Neutrophil (primary cell): Measurements from ENCODE around the gene ADCY3.

Source experiments
- H3K27ac ChIP-seq: fragments of 200-600 bp; sonication (generic); 2 replicates; pipeline ENCODE4 v1.5.1; 2016; ENCODE audit warnings: mild to moderate bottlenecking, moderate library complexity
- H3K27me3 ChIP-seq: fragments of 200-600 bp; sonication (generic); 2 replicates; pipeline ENCODE4 v1.6.0; 2016; ENCODE audit warnings: mild to moderate bottlenecking
- H3K36me3 ChIP-seq: fragments of 200-600 bp; sonication (generic); 2 replicates; pipeline ENCODE4 v1.5.1; 2017
- H3K4me1 ChIP-seq, 2 experiments: fragments of 200-600 bp in 1 of 2; sonication (generic) in 1 of 2; 1 replicate in 1 of 2; 2 replicates in 1 of 2; pipeline versions ENCODE4 v1.5.1 to v1.6.1; 2013 to 2016; ENCODE audit warnings: low read depth in 1 of 2, low read length in 1 of 2, mild to moderate bottlenecking in 1 of 2, moderate library complexity in 1 of 2; ENCODE audit not compliant: control insufficient read depth in 1 of 2, insufficient read depth in 1 of 2
- H3K4me3 ChIP-seq, 2 experiments: fragments of 200-600 bp in 1 of 2; sonication (generic) in 1 of 2; 1 replicate in 1 of 2; 2 replicates in 1 of 2; pipeline ENCODE4 v1.5.1; 2013 to 2016; ENCODE audit warnings: low read depth in 1 of 2, low read length in 1 of 2, mild to moderate bottlenecking in 1 of 2, moderate library complexity in 1 of 2
- H3K9me3 ChIP-seq: fragments of 200-600 bp; sonication (generic); 2 replicates; pipeline ENCODE4 v1.5.1; 2016
- TF ChIP-seq, protein P1 (sequence below): fragments of 200-600 bp; sonication (generic); IDR thresholded peaks from 2 replicates; pipeline ENCODE4 v1.5.1; 2016; ENCODE audit warnings: antibody characterized with exemption

The ADCY3 gene

DNA sequence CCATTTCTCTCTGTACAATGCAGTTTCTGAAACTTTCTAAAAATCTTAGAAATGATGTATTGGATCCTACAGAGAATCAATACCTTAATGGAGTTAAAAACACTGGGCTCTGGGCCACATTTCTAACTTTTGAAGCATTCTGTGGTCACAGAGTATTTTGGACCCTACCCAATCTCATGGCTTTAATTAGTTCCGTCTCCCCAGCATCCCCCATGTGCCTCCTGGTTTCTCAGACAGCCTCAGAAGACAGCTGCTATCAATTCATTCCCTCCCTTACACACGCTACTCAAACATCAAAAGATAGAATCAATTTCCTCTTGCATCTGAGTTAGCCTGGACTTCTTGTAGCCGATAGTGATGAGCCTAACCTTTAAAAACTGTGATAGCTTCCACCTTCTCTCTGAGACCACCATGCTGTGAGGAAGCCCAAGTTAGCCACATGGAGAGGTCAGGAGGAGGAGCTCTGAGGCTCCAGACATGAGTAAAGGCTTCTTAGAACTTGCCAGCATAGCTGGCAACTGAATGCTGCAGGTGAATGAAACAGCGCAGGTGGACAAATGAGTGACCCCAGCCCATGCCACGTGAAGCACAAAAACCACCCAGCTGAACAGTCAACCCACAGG, 10.4 kb downstream of the ADCY3 start:
- Histone ChIP-seq H3K4me3 (no peak overlapping the region), H3K36me3 (no peaks in the 10 kb centered on the region), H3K27ac (no peak overlapping the region), H3K9me3 (no peaks in the 10 kb centered on the region), H3K4me1 (no peaks in the 10 kb centered on the region), H3K27me3 (no peaks in the 10 kb centered on the region)
- TF ChIP-seq, protein P1, sequence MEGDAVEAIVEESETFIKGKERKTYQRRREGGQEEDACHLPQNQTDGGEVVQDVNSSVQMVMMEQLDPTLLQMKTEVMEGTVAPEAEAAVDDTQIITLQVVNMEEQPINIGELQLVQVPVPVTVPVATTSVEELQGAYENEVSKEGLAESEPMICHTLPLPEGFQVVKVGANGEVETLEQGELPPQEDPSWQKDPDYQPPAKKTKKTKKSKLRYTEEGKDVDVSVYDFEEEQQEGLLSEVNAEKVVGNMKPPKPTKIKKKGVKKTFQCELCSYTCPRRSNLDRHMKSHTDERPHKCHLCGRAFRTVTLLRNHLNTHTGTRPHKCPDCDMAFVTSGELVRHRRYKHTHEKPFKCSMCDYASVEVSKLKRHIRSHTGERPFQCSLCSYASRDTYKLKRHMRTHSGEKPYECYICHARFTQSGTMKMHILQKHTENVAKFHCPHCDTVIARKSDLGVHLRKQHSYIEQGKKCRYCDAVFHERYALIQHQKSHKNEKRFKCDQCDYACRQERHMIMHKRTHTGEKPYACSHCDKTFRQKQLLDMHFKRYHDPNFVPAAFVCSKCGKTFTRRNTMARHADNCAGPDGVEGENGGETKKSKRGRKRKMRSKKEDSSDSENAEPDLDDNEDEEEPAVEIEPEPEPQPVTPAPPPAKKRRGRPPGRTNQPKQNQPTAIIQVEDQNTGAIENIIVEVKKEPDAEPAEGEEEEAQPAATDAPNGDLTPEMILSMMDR, result no peak

DNA sequence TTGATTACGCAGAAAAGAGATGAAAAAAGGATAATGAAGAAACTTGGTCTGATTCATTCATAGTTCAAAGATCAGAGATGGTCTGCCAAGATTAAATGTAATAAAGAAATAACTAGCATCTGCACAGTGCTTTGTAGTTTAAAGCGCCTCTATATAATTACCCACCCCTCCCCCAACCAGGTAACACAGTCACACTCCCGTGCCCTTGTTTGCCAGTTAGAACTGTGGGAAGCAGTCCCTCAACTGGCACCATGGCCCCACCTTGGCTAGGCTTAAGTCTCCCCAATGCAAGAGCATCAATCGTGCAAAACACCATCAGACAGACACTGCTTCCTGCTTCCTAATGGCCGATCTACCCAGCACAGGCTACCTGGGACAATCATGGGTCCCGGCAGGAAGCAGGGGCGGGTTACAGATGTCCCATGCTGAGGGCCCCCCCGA, 11.6 kb downstream of the ADCY3 start:
- H3K27me3 ChIP-seq, result no peaks in the 10 kb centered on the region

DNA sequence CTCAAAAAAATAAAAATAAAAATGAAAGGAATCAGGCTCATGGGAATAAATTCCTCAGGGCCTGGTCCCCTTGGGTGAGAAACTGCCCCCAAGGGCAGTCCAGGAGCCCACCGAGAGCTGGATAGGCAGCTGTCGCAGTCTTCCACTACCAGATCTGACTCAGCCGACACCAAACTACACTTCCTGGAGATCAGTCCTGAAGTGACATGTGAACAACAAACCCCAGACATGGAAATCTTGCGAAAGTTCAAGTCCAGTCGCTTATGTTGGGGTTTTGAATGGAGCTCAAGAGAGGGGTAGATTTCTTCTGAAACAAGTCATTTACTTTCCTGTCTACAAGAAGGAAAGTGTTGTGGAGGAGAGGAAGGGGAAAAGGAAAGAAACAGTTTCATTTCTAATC, 12.9 kb downstream of the ADCY3 start:
- no peak overlapping the region for H3K27ac ChIP-seq
- no peaks in the 10 kb centered on the region for H3K9me3 ChIP-seq
- no peak overlapping the region for H3K4me3 ChIP-seq
- H3K36me3 ChIP-seq, result no peaks in the 10 kb centered on the region
- TF ChIP-seq, protein P1, result no peak
- no peaks in the 10 kb centered on the region for H3K4me1 ChIP-seq
- H3K27me3 ChIP-seq, result no peaks in the 10 kb centered on the region

More for the DNA sequence above, 11.6 kb downstream of the ADCY3 start:
- Histone ChIP-seq H3K4me3 (no peak overlapping the region), H3K27ac (no peak overlapping the region), H3K4me1 (no peaks in the 10 kb centered on the region), H3K9me3 (no peaks in the 10 kb centered on the region), H3K36me3 (no peaks in the 10 kb centered on the region)
- TF ChIP-seq, protein P1, result no peak

DNA sequence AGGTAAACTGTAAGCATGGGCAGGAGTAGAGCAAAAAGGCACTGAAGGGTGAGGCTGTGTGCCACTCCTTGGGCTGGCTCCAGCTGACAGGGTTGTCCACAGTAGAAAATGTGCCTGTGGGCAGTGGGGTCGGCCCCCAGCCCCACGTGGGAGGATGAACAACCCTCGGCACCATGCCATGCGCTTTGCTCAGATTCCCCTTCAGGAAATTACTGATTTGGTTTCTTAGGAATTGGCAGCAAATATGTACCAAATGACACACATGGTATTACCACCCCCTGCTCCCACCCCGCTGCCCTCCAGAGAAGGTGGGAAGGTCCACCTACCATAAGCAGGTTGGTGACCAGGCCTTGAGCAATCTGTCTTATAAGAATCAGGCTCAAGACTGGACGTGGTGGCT, 13.6 kb downstream of the ADCY3 start:
- TF ChIP-seq, protein P1, result no peak
- H3K27ac ChIP-seq, result no peak overlapping the region
- H3K9me3 ChIP-seq, result no peaks in the 10 kb centered on the region
- no peaks in the 10 kb centered on the region for H3K27me3 ChIP-seq
- no peaks in the 10 kb centered on the region for H3K36me3 ChIP-seq
- no peak overlapping the region for H3K4me3 ChIP-seq
- no peaks in the 10 kb centered on the region for H3K4me1 ChIP-seq

DNA sequence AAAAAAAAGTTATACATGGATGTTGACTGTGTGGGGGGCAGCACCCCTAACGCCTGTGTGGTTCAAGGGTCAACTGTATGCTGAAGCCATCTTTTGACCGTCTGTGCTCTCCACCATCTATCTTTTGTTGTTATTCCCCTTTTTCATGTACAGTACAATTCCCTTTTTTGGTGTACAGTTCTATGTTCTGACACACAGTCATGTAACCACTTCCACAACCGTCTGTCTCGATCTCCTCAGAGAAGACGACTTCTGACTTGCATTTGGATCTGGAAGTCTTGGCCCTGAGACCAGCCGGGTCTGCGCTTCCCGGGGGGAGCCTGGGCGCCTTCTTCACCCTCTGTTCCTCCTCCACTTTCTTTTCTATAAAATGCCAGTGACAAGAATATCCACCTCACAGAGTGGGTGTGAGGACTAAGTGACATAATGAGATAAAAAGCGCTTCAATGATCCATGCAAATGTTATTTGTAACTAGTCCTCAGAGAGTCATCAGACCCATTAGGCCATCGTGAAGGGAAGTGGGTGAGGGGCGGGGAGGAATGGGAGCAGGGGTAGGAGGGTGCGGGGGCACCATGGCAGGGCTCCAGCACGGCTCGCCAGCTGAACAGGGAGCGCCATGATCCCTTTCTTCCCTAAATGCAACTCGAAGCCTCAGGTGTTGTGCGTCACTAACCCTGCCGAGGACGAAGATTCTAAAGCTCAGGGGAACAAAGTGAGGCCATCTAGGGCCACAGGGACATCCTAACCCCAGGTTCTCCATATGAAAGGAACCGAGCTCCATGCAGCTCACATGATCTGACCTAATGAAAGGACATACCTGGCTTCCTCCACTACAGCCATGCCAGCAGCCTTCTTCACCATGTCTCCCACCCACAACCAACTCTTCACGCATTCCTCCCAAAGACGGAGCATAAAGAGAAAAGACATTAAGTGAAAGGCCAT, 16.6 kb downstream of the ADCY3 start:
- H3K4me3 ChIP-seq, result no peak overlapping the region
- H3K27ac ChIP-seq, result no peak overlapping the region
- H3K36me3 ChIP-seq, result no peaks in the 10 kb centered on the region

More for the DNA sequence above, 16.6 kb downstream of the ADCY3 start:
- no peaks in the 10 kb centered on the region for H3K4me1 ChIP-seq
- H3K27me3 ChIP-seq, result no peaks in the 10 kb centered on the region
- TF ChIP-seq, protein P1, result no peak
- no peaks in the 10 kb centered on the region for H3K9me3 ChIP-seq
